SU-DHL-6 (cell line): ENCODE data around the gene TCF19.

Source experiments
- H2AFZ ChIP-seq: fragments of 200-600 bp; sonication (generic); 2 replicates; pipeline ENCODE4 v1.6.1; 2014; ENCODE audit warnings: low read depth, mild to moderate bottlenecking, moderate library complexity, mixed read lengths, antibody characterized with exemption, low read length; ENCODE audit not compliant: severe bottlenecking
- H3F3A ChIP-seq: fragments of 200-600 bp; shearing (Covaris generic); 2 replicates; pipeline ENCODE4 v1.6.0; 2016; ENCODE audit warnings: antibody characterized with exemption, mild to moderate bottlenecking; ENCODE audit not compliant: insufficient read depth
- H3K27ac ChIP-seq: fragments of 200-600 bp; sonication (generic); 2 replicates; pipeline ENCODE4 v1.5.1; 2016; ENCODE audit warnings: low read depth, mild to moderate bottlenecking, low read length, moderate library complexity, mixed read lengths
- H3K27me3 ChIP-seq: fragments of 200-600 bp; sonication (generic), shearing (Covaris generic); 2 replicates; pipeline ENCODE4 v1.6.0; 2014; ENCODE audit warnings: mild to moderate bottlenecking, low read length
- H3K36me3 ChIP-seq: fragments of 200-600 bp; sonication (generic); 2 replicates; pipeline ENCODE4 v1.6.1; 2014; ENCODE audit warnings: mild to moderate bottlenecking, low read length, mixed read lengths
- H3K4me2 ChIP-seq: fragments of 300-600, 200-600 bp; shearing (Covaris generic), sonication (generic); 2 replicates; pipeline ENCODE4 v1.6.0; 2014; ENCODE audit warnings: low read length, low read depth, mild to moderate bottlenecking; ENCODE audit not compliant: poor library complexity, severe bottlenecking
- H3K4me3 ChIP-seq: fragments of 200-600 bp; sonication (generic); 2 replicates; pipeline ENCODE4 v1.5.1; 2014; ENCODE audit warnings: antibody characterized with exemption, low read length, mild to moderate bottlenecking, mixed read lengths; ENCODE audit not compliant: insufficient read depth, poor library complexity, severe bottlenecking
- H3K79me2 ChIP-seq: fragments of 200-600 bp; sonication (generic); 2 replicates; pipeline ENCODE4 v1.6.1; 2014; ENCODE audit warnings: mild to moderate bottlenecking, low read length, moderate library complexity; ENCODE audit not compliant: insufficient read depth
- H3K9ac ChIP-seq: fragments of 200-600 bp; sonication (generic); 2 replicates; pipeline ENCODE4 v1.7.0; 2014; ENCODE audit warnings: mild to moderate bottlenecking, low read length
- H3K9me2 ChIP-seq: fragments of 200-600 bp; sonication (generic); replicated peaks from 2 replicates; pipeline ENCODE4 v1.6.1; 2014; ENCODE audit warnings: low read length; ENCODE audit not compliant: insufficient read depth
- H3K9me3 ChIP-seq: fragments of 200-600 bp; sonication (generic); 2 replicates; pipeline ENCODE4 v1.6.1; 2014; ENCODE audit warnings: low read length, mixed read lengths; ENCODE audit not compliant: insufficient read depth
- H4K20me1 ChIP-seq: fragments of 200-600 bp; sonication (generic); 2 replicates; pipeline ENCODE4 v1.6.1; 2014; ENCODE audit warnings: low read depth, mild to moderate bottlenecking, antibody characterized with exemption, low read length, moderate library complexity, mixed read lengths
- EZH2phosphoT487 ChIP-seq: fragments of 200-600 bp; sonication (generic), shearing (Covaris generic); conservative IDR thresholded peaks from 2 replicates; pipeline ENCODE4 v1.6.1; 2018; ENCODE audit warnings: mild to moderate bottlenecking, antibody characterized with exemption, low read length, moderate library complexity, mixed read lengths
- TF ChIP-seq, protein P1 (sequence below): fragments of 200-600 bp; sonication (generic); IDR thresholded peaks from one replicate; pipeline ENCODE4 v1.5.1; 2017; ENCODE audit warnings: antibody characterized with exemption, mild to moderate bottlenecking, low read length, moderate library complexity; ENCODE audit not compliant: insufficient read depth, poor library complexity, severe bottlenecking

The TCF19 gene

GRCh38 chr6:31208506-31208905, 50.1 kb downstream of the TCF19 start:
- Histone ChIP-seq H3K27me3 (no peaks in the 10 kb centered on the region), H3K9me2 (no peaks in the 10 kb centered on the region), H3K9me3 (no peaks in the 10 kb centered on the region), H3K36me3 (no peaks in the 10 kb centered on the region), H3K27ac (no peak overlapping the region), H3K9ac (no peak overlapping the region), H2AFZ (no peak overlapping the region), H4K20me1 (no peaks in the 10 kb centered on the region), H3K4me3 (no peak overlapping the region), H3F3A (peaks cover 7% of the 10 kb centered on the region), H3K79me2 (no peaks in the 10 kb centered on the region), H3K4me2 (no peak overlapping the region)
- TF ChIP-seq, protein P1, sequence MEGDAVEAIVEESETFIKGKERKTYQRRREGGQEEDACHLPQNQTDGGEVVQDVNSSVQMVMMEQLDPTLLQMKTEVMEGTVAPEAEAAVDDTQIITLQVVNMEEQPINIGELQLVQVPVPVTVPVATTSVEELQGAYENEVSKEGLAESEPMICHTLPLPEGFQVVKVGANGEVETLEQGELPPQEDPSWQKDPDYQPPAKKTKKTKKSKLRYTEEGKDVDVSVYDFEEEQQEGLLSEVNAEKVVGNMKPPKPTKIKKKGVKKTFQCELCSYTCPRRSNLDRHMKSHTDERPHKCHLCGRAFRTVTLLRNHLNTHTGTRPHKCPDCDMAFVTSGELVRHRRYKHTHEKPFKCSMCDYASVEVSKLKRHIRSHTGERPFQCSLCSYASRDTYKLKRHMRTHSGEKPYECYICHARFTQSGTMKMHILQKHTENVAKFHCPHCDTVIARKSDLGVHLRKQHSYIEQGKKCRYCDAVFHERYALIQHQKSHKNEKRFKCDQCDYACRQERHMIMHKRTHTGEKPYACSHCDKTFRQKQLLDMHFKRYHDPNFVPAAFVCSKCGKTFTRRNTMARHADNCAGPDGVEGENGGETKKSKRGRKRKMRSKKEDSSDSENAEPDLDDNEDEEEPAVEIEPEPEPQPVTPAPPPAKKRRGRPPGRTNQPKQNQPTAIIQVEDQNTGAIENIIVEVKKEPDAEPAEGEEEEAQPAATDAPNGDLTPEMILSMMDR, result no peak
- TF ChIP-seq EZH2phosphoT487, result no peak

DNA sequence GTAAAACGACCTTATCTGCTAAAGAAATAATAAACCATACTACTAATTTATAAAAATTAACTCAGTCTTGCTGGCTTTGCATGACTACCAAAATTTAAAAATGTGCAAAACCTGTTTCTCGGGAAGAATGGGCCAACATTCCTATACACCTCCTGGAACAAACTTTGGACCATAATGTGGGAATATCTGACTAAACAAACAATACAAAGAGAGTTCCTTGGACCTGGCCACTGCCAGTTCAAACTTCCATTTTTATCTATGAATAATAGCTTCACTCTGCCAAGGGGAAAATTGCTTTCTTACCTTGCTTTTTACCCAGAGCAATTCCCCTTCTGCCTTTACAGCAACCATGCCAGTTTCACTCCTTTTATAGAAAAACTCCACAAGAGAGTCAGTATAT, 50.7 kb downstream of the TCF19 start:
- H3K4me2 ChIP-seq, result no peak overlapping the region
- no peak overlapping the region for H2AFZ ChIP-seq
- H3K36me3 ChIP-seq, result no peaks in the 10 kb centered on the region
- no peak overlapping the region for H3K9ac ChIP-seq
- TF ChIP-seq EZH2phosphoT487, result no peak
- no peak overlapping the region for H3K4me3 ChIP-seq
- no peaks in the 10 kb centered on the region for H3K9me3 ChIP-seq
- peaks cover 1% of the 10 kb centered on the region for H3F3A ChIP-seq
- no peaks in the 10 kb centered on the region for H3K79me2 ChIP-seq
- H3K27ac ChIP-seq, result no peak overlapping the region
- no peaks in the 10 kb centered on the region for H3K9me2 ChIP-seq
- no peaks in the 10 kb centered on the region for H3K27me3 ChIP-seq
- H4K20me1 ChIP-seq, result no peaks in the 10 kb centered on the region

GRCh38 chr6:31210123-31210522, 51.7 kb downstream of the TCF19 start:
- no peak overlapping the region for H3K4me2 ChIP-seq
- H3K9ac ChIP-seq, result no peak overlapping the region
- no peaks in the 10 kb centered on the region for H3F3A ChIP-seq
- no peaks in the 10 kb centered on the region for H3K79me2 ChIP-seq
- H3K36me3 ChIP-seq, result no peaks in the 10 kb centered on the region
- no peaks in the 10 kb centered on the region for H3K9me3 ChIP-seq
- no peaks in the 10 kb centered on the region for H3K27me3 ChIP-seq
- H3K27ac ChIP-seq, result no peak overlapping the region
- H2AFZ ChIP-seq, result no peak overlapping the region
- H3K4me3 ChIP-seq, result no peak overlapping the region
- no peaks in the 10 kb centered on the region for H3K9me2 ChIP-seq
- no peak for TF ChIP-seq EZH2phosphoT487
- TF ChIP-seq, protein P1, result no peak
- no peaks in the 10 kb centered on the region for H4K20me1 ChIP-seq

GRCh38 chr6:31210741-31211532, 52.5 kb downstream of the TCF19 start:
- Histone ChIP-seq H3K79me2 (no peaks in the 10 kb centered on the region), H3K27me3 (no peaks in the 10 kb centered on the region), H4K20me1 (no peaks in the 10 kb centered on the region), H3K9me2 (no peaks in the 10 kb centered on the region), H3K36me3 (no peaks in the 10 kb centered on the region), H3K27ac (no peak overlapping the region), H3F3A (no peaks in the 10 kb centered on the region), H2AFZ (no peak overlapping the region), H3K9me3 (peaks cover 3% of the 10 kb centered on the region; the same call in 1 of the 2 replicates), H3K4me2 (no peak overlapping the region), H3K9ac (no peak overlapping the region), H3K4me3 (no peak overlapping the region)
- TF ChIP-seq, protein P1, result no peak
- TF ChIP-seq EZH2phosphoT487, result no peak
